Fibroblast of skin of left quadriceps (primary cell): ENCODE results near the gene VAV1.
"Not testable (repeated sequence)": the region's sequence is repeated elsewhere in the genome, so short reads cannot be mapped to it uniquely, and the experiment has no call there.

Experiments used
- DNase-seq, 2 experiments: peaks; one replicate each; pipeline ENCODE4 v3.0.0-alpha.2; 2013; ENCODE audit warnings: low read depth in 2 of 2

The VAV1 gene

DNA sequence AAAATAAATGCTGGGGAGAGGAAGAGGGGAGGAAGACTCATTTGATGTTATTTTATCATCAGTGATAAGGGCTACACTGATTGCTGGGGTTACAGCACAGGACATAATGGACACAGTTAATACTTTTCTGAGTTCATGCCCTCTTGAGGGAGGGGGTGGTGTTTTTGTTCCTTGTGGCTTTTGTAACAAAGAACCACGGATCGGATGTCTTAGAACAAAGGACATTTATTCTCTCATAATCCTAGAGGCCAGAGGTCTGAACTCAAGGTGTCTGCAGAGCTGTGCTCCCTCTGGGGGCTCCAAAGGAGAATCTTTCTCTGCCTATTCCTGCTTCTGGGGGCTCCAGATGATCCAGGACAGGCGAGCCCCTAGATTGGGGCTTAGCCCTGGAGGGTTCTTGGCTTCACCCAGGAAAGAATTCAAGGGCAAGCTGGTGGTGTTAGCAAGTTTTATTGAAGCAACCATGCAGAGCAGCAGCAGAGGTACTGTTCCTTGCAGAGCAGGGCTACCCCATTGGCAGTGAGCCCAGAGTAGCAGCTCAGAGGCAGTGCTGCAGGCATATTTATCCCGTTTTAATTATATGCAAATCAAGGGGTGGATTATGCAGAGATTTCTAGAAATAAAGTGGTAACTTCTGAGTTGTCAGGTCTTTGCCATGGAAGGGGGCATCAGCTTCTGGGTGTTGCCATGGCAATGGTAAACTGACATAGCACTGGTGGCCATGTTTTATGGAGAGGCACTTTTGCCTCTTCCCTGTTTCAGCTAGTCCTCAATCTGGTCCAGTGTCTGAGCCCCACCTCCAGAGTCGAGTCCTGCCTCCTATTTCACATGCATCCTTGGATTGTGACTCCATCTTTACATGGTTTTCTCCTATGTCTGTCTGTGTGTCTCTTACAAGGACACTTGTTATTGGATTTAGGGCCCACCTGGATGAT is 18.0 kb downstream of the VAV1 start:
- no peak for DNase-seq

DNA sequence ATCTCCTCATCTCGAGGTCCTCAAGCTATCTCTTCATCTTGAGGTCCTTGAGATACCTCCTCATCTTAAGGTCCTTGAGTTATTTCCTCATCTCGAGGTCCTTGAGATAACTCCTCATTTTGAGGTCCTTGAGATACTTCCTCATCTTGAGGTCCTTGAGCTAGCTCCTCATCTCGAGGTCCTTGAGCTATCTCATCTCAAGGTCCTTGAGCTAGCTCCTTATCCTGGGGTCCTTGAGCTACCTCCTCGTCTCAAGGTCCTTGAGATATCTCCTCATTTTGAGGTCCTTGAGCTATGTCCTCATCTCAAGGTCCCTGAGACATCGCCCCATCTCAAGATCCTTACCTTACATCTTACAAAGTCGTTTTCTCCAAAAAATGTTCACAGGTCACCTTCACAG is 18.7 kb downstream of the VAV1 start:
- DNase-seq = no peak

DNA sequence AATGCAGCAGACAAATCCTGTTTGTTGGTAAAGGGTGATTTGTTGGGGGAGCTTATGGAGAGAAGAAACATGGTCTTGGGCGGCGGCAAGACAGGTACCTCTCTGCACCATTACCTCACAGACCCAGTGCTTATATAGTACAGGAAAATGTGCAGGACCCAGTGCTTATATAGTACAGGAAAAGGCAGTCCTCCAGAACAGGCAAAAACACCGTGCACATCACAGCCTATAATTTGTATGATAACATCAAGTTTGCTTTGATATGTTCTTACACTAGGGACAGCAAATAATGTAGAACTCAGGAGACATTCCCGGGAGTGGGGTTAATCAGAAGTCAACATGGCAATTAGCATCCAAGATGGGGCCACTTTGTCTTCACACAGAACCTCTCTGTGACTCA is 20.9 kb downstream of the VAV1 start:
- no peak for DNase-seq

DNA sequence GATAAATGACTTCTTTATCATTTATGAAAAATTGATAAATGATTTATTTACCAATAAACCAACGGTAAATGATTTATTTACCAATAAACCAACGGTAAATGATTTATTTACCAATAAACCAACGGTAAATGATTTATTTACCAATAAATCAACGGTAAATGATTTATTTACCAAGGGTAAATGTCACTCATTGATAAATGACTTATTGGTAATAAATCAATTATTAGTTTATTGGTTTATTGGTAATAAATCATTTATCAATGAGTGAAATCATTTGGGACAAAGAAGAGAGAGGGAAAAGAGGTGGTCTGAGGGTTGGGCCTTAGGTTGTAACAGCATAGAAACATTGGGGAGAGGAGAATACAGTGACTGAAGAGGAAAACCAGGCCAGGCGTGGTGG is 21.5 kb downstream of the VAV1 start:
- no peak for DNase-seq

DNA sequence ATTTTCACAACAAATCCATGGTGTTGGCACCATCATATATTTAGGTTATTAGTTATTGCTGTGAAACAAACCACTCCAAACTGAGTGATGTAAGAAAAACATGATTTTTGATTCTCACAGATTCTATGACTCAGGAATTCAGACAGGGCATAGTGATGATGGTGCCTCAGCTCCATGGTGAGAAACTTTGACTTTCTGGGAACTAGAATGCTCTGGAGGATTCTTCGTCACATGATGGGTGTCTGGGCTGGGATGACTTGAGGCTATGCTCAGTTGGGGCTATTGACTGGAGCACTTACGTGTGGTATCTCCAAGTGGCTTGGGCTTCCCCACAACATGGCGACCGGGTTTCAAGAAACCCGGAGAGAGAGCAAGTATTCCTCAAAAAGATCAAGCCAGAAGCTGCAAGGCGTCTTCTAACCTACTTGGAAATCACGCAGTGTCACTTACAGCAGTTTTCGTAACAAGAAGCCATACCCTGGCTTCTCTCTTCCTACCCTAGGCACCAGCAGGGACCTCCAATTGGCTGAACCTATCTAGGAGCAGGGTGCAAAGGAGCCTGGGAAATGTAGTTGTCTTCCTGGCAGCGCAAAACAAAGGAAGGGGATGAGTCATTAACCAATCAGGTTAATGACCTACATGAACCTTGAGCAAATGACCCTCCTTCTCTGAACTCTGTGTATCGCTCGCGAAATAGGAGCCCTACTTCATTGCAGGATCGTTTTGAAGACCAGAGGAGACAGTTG is 22.4 kb downstream of the VAV1 start:
- DNase-seq = no peak

DNA sequence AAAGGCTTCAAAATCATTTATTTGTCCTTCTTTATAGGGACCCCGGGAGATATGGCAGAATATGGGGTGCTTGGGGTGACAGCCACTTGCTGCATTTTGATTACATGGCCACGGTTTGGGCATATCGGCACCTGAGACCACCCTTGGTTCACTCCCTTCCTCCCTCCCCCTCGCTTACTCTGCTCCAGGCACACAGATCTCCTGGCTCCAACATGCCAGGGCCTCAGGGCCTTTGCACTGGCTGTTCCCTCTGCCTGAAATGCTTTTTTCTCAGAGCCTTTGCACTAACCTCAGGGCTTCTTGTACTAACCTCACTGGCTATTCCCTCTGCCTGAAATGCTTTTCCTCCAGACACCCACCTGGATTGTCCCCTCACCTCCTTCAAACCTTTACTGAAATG is 23.8 kb downstream of the VAV1 start:
- DNase-seq = no peak

DNA sequence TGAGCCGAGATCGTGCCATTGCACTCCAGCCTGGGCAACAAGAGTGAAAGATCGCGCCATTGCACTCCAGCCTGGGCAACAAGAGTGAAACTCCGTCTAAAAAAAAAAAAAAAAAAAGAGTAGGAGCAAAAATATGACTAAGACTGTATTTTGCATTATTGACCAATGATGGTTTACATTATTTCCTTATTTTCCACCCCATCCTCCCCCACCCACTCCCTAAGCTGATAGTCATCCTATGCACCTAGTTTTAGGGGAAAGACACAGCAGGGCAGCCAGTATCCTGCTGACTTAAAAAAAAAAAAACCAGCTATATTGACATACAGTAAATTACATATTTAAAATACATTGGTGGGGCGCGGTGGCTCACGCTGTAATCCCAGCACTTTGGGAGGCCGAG is 25.1 kb downstream of the VAV1 start:
- DNase-seq = no peak

DNA sequence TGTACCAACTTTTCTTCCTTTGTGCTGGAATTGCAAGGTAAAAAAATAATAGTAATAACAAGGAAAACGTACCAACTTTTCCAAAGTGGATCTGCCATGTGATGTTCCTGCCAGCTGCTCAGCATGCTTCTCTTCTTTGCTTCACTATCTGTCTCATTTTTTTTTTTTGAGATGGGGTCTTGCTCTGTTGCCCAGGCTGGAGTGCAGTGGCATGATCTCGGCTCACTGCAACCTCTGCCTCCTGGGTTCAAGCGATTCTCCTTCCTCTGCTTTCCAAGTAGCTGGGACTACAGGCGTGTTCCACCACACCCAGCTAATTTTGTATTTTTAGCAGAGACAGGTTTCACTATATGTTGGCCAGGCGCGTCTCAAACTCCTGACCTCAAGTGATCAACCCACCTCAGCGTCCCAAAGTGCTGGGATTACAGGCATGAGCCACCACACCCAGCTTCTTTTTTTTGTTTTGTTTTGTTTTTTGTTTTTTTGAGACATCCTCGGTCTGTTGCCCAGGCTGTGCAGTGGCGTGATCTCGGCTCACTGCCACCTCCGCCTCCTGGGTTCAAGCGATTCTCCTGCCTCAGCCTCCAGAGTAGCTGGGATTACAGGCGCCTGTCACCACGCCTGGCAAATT is 27.8 kb downstream of the VAV1 start:
- not testable (repeated sequence) for DNase-seq

DNA sequence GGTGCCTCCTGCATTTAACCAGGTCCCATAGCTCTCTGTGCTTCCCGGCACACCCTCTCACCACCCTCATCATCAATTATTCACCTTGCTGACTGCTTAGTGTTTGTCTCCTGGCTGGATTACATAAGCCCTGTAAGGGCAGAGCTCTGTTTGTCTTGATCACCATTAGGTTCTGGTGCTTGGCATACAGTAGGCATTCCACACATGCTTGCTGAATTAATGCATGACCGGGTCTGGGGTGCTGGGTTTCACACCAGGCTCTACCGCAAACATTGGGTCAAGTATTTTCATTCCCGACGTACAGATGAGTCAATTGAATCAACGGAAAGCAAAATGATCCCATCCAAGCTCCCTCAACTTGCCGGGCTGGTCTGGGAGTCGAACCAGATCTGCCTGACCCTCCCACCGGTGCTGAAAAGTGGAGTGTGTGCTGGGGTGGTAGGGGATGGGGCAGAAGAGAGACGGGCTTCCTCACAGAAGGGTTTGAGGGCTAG is 28.5 kb downstream of the VAV1 start:
- no peak for DNase-seq

DNA sequence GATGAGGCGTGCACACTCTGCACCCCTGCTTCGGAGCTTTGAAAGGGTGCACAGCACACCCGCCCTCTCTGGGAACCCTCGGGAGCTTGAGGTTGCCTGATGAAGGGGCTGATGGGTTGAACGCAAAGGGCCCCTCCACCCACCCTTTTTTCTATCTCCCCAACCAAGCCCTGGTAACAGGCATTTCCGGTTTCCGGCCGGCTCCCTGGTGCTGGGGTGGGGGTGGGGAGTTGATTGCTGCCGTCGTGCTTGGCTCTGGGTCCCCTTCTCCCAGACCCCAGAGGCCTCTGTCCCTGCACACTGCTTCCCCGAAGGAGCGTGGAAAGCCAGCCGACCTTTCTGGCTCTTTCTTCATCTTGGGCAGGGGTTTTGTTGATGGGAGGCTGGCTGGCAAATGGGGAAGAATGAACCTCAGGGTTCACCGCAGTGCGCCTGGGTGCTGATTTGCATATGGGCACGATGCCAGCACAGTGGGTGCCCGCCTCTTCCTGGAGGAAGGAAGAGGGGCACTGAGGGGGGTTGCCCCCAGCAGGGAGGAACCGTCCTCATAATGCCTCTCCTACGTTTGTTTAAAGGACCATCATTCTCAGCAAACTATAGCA is 29.1 kb downstream of the VAV1 start:
- no peak for DNase-seq

DNA sequence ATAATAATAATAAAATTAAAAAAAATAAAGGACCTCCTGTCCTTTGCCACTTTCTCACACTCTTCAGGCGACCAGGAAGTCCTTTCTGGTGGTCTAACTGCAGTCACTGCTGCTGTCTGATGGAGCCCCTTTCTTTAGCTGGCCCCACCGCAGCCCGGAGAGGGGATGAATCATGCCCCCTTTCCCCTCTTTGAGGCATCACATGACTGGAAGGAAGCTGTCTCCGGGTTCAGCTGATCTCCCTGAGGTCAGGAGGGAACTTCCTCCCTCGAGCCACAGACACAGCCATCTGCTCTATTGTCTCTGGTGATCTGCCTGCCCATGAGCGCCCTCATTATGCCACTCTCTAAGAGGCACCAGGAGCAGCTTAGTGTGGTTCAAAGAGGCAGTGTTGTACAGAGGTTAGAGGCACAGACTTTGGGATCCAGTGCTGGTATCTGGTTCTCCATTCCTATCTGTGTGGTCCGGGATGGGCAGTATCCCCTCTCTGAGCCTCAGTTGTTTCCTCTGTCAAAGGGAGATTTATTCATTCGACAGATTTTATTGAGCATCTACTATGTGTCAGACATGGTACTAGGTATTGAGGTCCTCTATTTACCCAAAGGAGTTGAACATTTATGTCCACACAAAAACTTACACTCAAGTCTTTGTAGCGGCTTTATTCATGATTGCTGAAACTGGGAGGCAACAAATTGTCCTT is 30.0 kb downstream of the VAV1 start:
- DNase-seq = no peak

DNA sequence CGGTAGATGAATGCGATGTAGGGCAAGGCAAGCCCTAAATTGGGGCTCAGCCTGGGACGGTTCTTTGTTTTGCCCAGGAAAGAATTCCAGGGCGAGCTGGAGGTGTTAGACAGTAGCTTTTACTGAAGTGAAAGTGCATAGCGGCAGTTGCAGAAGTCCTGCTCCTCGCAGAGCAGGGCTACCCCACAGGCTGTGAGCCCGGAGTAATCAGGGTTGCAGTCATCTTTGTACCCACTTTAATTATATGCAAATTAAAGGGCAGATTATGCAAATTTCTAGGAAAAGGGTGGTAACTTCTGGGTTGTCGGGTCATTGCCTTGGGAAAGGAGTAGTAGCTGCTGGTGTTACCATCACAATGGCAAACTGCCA is 30.5 kb downstream of the VAV1 start:
- no peak for DNase-seq

DNA sequence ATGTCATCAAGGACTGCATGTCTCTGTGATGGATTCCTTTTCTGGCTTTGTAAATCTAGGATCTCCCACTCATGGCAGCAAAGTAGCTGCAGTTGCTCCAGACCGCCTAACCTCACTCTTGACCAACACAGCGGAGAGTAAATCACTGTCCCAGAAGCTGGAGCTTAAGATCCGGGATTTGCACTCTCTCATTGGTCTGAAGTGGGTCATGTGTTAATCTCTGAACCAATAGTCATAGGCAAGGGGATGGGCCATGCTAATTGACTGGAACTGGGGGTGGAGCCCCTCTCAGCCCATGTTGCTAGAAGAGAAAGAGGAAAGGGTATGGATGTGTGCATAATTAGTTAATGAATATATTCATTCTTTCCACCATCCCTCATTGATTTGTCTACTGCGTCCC is 34.0 kb downstream of the VAV1 start:
- no peak for DNase-seq

DNA sequence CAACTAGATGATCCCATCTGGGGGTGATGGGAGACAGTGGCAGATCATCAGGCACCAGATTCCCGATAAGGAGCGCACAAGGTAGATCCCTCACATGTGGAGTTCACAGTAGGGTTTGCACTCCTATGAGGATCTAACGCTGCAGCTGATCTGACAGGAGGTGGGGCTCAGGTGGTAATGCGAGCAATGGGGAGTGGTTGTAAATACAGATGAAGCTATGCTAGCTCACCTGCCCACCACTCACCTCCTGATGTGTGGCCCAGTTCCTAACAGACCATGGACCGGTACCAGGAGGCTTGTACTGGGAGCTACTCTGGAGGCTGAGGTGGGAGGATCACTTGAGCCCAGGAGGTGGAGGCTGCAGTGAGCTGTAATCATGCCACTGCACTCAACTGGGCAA is 34.8 kb downstream of the VAV1 start:
- DNase-seq = no peak

DNA sequence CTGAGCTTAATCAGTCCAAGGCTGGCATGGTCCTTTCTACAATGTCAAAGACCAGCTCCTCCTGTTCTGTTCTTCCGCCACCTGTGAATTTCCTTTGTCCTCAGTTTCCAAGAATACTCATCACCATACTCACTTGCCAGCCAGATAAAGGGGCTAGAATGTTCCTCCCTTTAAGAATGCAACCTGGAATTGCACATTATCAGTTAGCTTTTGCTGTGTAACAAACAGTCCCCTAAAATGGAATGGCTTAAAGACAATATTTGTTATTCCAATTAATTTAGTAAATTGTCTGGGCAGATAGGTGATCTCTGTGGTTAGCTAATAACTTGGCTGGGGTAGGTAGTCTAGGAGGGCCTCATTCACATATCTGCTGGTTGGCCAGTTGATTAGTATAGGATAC is 36.0 kb downstream of the VAV1 start:
- no peak for DNase-seq

DNA sequence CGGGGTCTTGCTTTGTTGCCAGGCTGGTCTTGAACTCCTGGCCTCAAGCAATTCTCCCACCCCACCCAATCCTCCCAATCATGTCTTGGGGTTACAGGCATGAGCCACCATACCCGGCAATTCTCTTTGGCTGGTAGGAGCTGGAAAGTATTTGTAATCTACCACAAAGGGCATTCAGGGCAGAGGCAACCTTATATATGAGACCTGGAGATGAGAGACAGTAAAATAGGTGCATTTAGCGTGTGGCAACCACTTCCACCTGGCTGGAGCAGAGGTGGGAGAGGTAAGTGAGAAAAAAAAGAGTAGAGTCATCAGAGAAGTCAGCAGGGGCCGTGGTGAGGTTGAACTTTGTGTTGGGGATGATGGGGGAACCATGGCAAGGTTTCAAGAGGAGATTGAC is 36.8 kb downstream of the VAV1 start:
- DNase-seq = no peak

DNA sequence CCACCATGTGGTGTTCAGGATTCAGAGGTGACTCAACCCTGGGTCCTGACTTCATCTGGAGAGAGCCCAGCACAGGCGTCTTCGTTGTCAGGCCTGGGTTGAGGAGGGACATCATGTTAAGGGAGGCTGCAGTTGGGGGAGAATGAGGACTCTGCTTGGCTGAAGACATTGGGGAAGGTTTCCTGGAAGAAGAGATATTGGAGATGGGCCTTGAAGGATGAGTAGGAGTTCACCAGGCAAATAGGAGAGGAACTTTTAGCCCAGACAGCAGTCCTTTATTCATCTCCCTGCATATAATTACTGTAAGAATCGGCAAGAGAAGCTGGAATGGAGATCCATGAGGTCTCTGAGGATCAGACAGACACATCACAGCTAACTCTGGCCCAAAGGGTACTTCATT is 38.9 kb downstream of the VAV1 start:
- no peak for DNase-seq

DNA sequence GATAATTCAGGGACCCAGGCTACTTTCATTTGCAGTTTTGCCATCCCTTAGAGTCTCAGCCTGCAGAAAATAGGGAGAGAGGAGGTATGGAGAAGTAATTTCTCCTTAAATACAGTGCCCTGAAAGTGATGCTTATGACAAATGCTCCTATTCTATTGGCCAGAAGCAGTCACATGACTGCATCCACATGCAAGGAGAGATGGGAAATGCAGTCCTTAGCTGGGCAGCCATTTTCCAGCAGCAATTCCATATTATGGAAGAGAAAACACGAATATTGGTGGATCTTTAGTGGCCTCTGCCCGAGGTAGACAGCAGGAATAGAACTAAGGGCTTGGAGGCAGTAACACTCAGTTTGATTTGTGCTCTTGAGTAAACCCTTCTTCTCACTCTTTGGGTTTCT is 39.4 kb downstream of the VAV1 start:
- no peak for DNase-seq

DNA sequence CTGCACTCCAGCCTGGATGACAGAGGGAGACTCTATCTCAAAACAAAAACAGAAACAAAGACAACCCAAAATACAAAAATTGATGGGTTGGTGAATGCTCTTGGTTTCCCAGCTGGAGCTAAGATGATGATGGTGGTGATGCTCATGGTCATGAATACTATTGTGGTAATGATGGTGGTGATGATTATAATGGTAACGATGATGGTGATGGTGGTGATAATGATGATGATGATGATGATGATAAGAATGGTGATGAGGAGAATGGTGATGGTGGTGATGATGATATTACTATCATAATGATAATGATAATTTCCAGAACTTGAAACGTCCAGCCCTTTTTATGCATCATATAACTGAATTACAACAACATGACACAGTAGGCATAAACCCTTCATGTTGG is 40.1 kb downstream of the VAV1 start:
- DNase-seq = no peak

DNA sequence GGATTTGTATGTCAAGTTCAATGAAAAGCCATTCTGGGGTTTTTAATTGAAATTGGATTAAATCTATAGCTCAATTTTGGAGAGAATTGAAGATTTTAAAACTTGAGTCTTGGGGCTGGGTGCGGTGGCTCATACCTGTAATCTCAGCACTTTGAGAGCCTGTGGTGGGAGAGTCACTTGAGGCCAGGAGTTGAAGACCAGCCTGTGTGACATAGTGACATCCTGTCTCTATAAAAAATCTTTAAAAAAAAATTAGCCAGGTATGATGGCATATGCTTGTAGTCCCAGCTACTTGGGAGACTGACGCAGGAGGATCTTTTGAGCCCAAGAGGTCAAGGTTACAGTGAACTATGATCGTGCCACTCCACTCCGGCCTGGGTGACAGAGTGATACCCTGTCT is 41.2 kb downstream of the VAV1 start:
- DNase-seq = no peak

DNA sequence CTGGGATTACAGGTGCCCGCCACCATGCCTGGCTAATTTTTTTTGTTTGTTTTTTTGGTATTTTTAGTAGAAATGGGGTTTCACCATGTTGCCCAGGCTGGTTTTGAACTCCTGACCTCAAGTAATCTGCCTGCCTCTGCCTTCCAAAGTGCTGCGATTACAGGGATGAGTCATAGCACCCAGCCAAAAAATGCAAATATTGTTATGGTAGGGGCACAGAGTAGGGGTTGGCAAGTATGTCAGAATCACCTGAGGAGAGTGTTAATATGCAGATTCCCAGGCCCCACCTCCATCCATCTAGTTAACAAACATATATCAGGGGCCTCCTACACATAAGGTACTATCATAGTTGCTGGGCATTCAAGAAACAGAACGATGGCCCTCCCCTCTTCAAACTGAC is 44.7 kb downstream of the VAV1 start:
- no peak for DNase-seq

DNA sequence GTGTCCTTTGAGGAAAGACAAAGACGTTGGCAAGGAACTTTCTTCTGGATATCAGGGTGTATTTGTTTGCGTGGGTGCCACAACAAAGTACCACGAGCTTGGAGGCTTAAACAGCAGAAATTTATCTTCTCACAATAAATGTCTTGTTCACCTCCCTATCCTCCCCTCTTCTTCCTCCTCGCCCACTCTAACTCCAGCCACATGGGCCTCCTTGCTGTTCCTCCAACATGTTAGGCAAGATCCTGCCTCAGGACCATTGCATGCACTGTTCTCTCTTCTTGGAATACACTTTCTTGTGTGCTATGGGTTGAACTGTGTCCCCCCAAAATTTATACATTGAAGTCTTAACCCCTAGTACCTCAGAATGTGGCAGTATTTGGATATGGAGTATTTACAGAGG is 45.7 kb downstream of the VAV1 start:
- no peak for DNase-seq
